GM04504 (cell line): ENCODE measurements around the gene AMPD3.
A peak's percentile ranks its signal among the peaks of the same experiment; 100 is the strongest.

ENCODE experiments used
- DNase-seq: peaks from one replicate; pipeline ENCODE4 v3.0.0-alpha.2; 2012; ENCODE audit warnings: low read depth

Gene AMPD3

GRCh38 chr11:10488934-10489691, 34.0 kb downstream of the AMPD3 start:
- no peak for DNase-seq

- no peak for DNase-seq
These were observed 35.0 kb downstream of the AMPD3 start for GRCh38 chr11:10490032-10490397.

- DNase-seq: peak; percentile 98
These were observed 35.6 kb downstream of the AMPD3 start for GRCh38 chr11:10490398-10491241.

- no peak for DNase-seq
These were observed 37.0 kb downstream of the AMPD3 start for GRCh38 chr11:10492084-10492483.

GRCh38 chr11:10493041-10493663, 38.1 kb downstream of the AMPD3 start:
- DNase-seq: no peak

GRCh38 chr11:10494636-10495463, 39.8 kb downstream of the AMPD3 start:
- no peak for DNase-seq

GRCh38 chr11:10495464-10495786, 40.4 kb downstream of the AMPD3 start:
- DNase-seq: no peak

GRCh38 chr11:10496296-10496936, 41.4 kb downstream of the AMPD3 start:
- no peak for DNase-seq

GRCh38 chr11:10497371-10498021, 42.4 kb downstream of the AMPD3 start:
- DNase-seq: no peak

- DNase-seq: no peak
These were observed 42.9 kb downstream of the AMPD3 start for GRCh38 chr11:10498022-10498400.

- DNase-seq: no peak
These were observed 43.6 kb downstream of the AMPD3 start for GRCh38 chr11:10498426-10499250.

GRCh38 chr11:10499452-10499851, 44.4 kb downstream of the AMPD3 start:
- DNase-seq: no peak

- no peak for DNase-seq
These were observed 45.0 kb downstream of the AMPD3 start for GRCh38 chr11:10499874-10500601.

GRCh38 chr11:10500757-10501684, 46.0 kb downstream of the AMPD3 start:
- no peak for DNase-seq

- no peak for DNase-seq
These were observed 47.1 kb downstream of the AMPD3 start for GRCh38 chr11:10502065-10502680.

GRCh38 chr11:10502770-10503169, 47.7 kb downstream of the AMPD3 start:
- DNase-seq: no peak

- no peak for DNase-seq
These were observed 48.2 kb downstream of the AMPD3 start for GRCh38 chr11:10503221-10503620.
